Cerebellar nuclear complex (tissue), 1 donor: ENCODE data around the gene FOXG1.

ENCODE experiments used
- DNase-seq, 2 experiments: peaks; one replicate each; lab custom pipeline; 2025; lab: John Stamatoyannopoulos, UW

The FOXG1 gene

GRCh38 chr14:28766469-28766955, at the start of gene FOXG1:
Gene FOXG1 (plus strand): TSS chr14:28766787. CDS start chr14:28767280, 493 bp downstream.
- DNase-seq, result no peak

- no peak for DNase-seq
Observed at GRCh38 chr14:28719130-28719529, 47.5 kb upstream of the FOXG1 start.

- DNase-seq, result no peak
Observed at GRCh38 chr14:28731358-28731757, 35.2 kb upstream of the FOXG1 start.

- DNase-seq, result no peak
Observed at GRCh38 chr14:28742171-28742846, 24.3 kb upstream of the FOXG1 start.

GRCh38 chr14:28744126-28744525, 22.5 kb upstream of the FOXG1 start:
- no peak for DNase-seq

GRCh38 chr14:28745176-28745575, 21.4 kb upstream of the FOXG1 start:
- no peak for DNase-seq

- no peak for DNase-seq
Observed at GRCh38 chr14:28746247-28746646, 20.3 kb upstream of the FOXG1 start.

GRCh38 chr14:28751467-28752058, 15.0 kb upstream of the FOXG1 start:
- DNase-seq, result no peak

GRCh38 chr14:28754209-28754985, 12.2 kb upstream of the FOXG1 start:
- no peak for DNase-seq

- DNase-seq, result no peak
Observed at GRCh38 chr14:28755198-28755815, 11.3 kb upstream of the FOXG1 start.

- DNase-seq, result no peak
Observed at GRCh38 chr14:28755884-28756268, 10.7 kb upstream of the FOXG1 start.

GRCh38 chr14:28756269-28756883, 10.2 kb upstream of the FOXG1 start:
- no peak for DNase-seq

- DNase-seq, result no peak
Observed at GRCh38 chr14:28756884-28757570, 9.6 kb upstream of the FOXG1 start.

GRCh38 chr14:28757786-28758185, 8.8 kb upstream of the FOXG1 start:
- DNase-seq, result no peak

GRCh38 chr14:28758253-28758884, 8.2 kb upstream of the FOXG1 start:
- no peak for DNase-seq

GRCh38 chr14:28758885-28759652, 7.5 kb upstream of the FOXG1 start:
- no peak for DNase-seq

GRCh38 chr14:28759653-28760313, 6.8 kb upstream of the FOXG1 start:
- DNase-seq, result no peak

GRCh38 chr14:28760431-28760996, 6.1 kb upstream of the FOXG1 start:
- no peak for DNase-seq
